HG02885 (cell line): ENCODE data around the gene LMAN2.

Experiments
- ATAC-seq: cut with Tn5 transposase; IDR thresholded peaks from one replicate; pipeline ENCODE4 v1.9.1; 2021; ENCODE audit warnings: mild to moderate bottlenecking; ENCODE audit not compliant: unreplicated experiment, poor library complexity

Gene LMAN2

GRCh38 chr5:177296581-177296980, 54.9 kb downstream of the LMAN2 start:
- ATAC-seq = no peak

- ATAC-seq = no peak
Measured at GRCh38 chr5:177295924-177296323, 55.5 kb downstream of the LMAN2 start.

- no peak for ATAC-seq
Measured at GRCh38 chr5:177294632-177295031, 56.8 kb downstream of the LMAN2 start.

- no peak for ATAC-seq
Measured at GRCh38 chr5:177293819-177294581, 57.5 kb downstream of the LMAN2 start.

- no peak for ATAC-seq
Measured at GRCh38 chr5:177291735-177292134, 59.7 kb downstream of the LMAN2 start.

- no peak for ATAC-seq
Measured at GRCh38 chr5:177290816-177291596, 60.5 kb downstream of the LMAN2 start.

GRCh38 chr5:177288191-177288590, 63.3 kb downstream of the LMAN2 start:
- ATAC-seq = no peak
